CD4-positive, alpha-beta T cell treated with Interleukin-6 at 100 ng/mL for 8 hours (primary cell): ENCODE data around the gene OR2AG2.

Experiments
- DNase-seq: peaks from one replicate; pipeline ENCODE4 v3.0.0-alpha.2; 2020; ENCODE audit warnings: mixed read lengths, low spot score

OR2AG2 gene

DNA sequence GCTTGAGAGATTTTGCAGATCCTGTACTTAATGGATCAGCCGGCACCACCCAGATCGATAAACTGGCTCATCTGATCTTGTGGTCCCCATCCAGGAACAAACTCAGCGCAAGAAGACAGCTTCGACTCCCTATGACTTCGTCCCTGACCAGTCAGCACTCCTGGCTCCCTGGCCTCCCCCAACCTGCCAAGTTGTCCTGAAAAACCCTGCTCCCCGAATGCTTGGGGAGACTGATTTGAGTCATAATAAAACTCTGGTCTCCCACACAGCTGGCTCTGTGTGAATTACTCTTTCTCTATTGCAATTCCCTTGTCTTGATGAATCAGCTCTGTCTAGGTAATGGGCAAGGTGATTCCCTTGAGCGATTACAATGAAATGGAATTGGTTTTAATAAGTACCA, 29.5 kb downstream of the OR2AG2 start:
- no peak for DNase-seq

DNA sequence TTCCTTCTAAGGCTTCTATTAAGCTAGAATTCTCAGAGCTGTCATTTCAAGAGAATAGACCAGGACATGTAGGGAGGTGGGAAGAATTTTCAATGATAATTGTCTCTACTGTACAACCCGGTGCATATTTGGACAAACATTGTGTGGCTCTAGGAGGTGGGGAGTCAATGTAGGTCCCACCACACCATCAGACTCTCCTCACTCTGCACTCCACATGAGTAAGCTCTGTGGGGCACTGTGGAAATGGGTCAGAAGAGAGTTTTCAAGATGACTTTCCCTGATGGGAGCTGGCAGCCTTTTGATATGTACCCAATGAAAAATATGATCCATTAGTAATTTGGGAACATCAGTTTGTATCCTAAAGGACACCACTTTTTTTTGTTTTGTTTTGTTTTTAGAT, 33.2 kb downstream of the OR2AG2 start:
- DNase-seq, result no peak

GRCh38 chr11:6737872-6738466, 33.8 kb downstream of the OR2AG2 start:
- peak; percentile 74 for DNase-seq

DNA sequence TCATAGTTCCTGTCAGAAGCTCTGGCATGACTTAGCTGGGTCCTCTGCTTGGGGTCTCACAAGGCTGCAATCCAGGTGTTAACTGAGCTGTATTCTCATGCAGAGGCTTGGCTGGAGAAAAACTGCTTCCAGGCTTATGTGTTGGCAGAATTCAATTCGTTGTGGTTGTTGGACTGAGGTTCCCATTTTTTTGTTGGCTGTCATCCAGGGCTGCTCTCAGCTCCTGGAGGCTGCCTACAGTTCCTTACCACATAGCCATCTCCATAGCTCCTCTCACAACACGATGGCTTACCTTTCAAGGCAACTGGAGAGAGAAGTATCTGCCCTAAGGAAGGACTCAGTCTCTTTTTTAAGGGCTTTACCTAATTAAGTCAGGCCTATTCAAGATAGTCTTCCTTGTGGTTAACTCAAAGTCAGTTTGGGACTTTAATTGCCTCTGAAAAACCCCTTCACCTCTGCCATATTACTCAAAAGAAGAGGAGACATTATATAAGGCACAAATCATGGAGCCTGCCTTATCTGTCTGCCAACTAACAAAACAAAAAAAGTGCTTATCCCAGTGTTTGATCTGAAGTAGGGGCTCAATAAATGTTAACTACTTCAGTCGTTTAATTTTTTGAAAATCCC, 35.2 kb downstream of the OR2AG2 start:
- DNase-seq, result no peak

- peak; percentile 43 for DNase-seq
Observed at GRCh38 chr11:6735306-6735705, 36.5 kb downstream of the OR2AG2 start.

DNA sequence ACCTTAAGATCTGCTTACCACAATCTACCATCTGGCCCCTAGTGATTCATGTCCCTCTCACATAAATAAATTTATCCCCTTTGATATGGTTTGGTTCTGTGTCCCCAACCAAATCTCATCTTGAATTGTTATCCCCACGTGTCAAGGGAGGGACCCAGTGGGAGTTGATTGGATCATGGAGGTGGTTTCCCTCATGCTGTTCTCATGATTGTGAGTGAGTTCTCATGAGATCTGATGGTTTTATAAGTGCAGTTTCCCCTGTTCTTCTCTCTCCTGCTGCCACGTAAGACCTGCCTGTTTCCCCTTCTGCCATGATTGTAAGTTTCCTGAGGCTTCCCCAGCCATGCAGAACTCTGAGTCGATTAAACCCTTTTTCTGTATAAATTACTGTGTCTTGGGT, 37.2 kb downstream of the OR2AG2 start:
- no peak for DNase-seq

DNA sequence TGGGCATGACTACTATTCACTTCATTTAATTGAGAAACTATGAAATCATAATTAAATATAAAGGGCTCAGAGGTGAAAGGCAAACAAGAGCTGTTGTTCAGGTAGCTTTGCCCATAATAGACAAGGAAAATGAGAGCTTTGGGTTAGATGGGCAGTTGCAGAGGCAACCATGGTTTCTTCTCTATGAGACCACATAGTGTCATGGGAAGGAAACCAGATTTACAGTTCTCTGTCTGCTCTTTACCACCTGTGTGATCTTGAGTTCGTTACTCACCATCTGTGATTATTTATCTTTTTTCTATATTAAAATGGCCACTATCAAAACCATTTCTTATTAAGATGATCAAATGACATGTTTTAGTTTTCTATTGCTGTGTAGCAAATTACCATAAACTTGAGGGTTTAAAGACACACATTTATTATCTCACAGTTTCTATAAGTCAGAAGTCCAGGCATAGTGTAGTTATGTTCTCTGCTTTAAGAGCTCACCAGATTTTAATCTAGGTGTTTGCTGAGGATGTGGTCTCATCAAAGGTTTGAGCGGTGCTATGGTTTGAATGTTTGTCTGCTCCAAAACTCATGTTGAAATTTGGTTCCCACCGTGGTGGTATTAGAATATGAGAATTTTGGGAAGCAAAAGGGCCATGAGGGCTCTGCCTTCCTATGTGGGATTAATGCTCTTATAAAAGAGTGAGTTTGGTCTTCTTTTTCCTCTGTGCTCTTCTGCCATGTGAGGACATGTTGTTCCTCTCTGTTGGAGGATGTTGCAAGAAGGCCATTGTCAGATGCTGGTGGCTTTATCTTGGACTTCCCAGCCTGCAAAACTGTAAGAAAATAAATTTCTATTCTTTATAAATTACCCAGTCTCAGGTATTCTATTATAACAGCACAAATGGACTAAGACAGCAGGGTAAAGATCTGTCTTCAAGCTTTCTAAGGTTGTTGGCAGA, 38.2 kb downstream of the OR2AG2 start:
- DNase-seq, result peak; percentile 52

GRCh38 chr11:6727971-6728760, 43.6 kb downstream of the OR2AG2 start:
- no peak for DNase-seq

DNA sequence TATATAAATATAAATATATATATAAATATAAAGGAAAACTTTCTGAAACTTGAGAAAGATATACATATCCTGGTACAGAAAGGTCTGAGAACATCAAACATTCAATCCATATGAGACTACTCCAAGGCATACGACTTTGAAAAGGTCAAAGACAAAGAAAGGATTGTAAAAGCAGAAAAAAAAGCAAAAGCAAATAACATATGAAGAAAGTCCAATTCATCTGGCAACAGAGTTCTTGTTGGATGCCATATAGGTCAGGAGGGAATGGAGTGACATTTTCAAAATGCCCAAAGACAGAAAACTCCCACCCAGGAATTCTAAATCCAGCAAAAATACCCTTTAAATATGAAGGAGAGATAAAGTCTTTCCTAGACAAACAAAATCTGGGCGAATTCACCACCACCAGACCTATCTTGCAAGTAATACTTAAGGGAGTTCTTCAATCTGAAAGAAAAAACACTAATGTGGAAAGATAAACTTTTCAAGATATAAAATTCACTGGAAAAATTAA, 46.3 kb downstream of the OR2AG2 start:
- no peak for DNase-seq

DNA sequence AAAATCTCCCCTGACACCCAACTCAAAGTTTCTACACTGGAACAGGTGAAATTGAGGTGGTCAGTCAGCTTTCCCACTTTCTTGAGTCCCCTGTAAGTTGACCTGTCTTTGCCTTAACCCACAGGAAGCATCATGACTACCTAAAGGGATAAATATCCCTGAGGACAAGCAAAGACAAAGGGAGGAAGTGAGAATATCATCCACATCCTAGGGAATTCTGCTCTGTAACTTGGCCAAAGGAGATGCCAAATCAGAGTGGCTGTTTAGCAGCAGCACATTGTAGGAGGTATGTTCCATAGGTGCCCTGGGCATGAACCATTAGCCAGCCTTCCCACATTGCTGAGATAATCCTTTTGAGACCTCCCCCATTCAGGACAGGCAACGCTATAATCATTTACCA, 47.8 kb downstream of the OR2AG2 start:
- DNase-seq, result no peak

GRCh38 chr11:6721343-6721742, 50.4 kb downstream of the OR2AG2 start:
- no peak for DNase-seq

DNA sequence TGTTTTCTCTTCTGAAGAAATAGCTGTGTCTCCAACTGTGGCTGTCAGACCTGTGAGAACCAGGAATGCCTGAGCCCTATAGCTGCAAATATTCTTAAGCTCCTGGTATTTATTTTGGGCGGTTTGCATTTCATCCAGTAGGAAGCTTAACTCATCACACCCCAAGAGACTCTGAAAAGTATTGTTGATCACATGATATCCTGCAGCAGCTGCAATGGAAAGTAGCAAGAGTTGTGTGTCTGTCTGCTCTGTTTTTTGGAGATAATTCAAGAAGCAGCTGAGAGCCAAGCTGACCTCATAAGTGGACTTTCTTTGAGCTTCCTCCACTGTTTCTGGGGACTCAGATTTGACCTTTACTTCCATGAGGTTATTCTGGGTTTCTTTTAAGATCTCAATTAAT, 52.2 kb downstream of the OR2AG2 start:
- DNase-seq, result no peak

DNA sequence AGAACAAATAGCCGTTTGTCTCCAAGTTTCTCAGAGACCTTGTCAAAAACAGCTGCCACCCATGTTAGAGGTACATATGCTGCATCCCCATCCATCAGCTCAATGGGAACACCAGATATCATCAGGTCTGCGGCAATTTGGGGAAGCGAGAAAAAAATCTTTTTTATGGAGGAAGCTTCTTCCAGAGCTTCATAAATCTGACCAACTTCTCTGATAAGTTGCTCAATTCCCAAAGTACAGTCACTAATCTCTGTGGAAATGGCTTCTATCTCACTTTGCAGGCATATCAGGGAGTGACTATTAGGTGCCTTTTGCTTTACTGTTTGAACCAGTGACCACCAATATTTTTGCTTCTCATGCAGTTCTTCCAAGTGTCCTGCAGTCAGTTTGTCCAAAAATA, 54.4 kb downstream of the OR2AG2 start:
- no peak for DNase-seq
